Heart left ventricle (tissue), 16 donors: Measurements from ENCODE around the gene WSCD2. TPM values are rescaled to one million over a fixed set of nuclear protein-coding genes. Genes with fewer than 3 reads are reported as not detected.

ENCODE experiments used
- ATAC-seq, 4 donors: fragments of 200-7000 bp; cut with Tn5 transposase; one replicate each; pipeline ENCODE4 v1.9.1; 2020 to 2022; ENCODE audit warnings: moderate library complexity in 4 of 4, mild to moderate bottlenecking in 3 of 4, moderate number of reproducible peaks in 1 of 4
- DNase-seq, 5 donors: peaks; one replicate each; pipeline ENCODE4 v3.0.0-alpha.2; 2020
- H3K27ac ChIP-seq, 12 donors: fragments of 200-600 bp; sonication (generic) in 4 of 12; one replicate each; pipeline versions ENCODE4 v1.5.0 to v1.8.0; 2016 to 2022; ENCODE audit warnings: mild to moderate bottlenecking in 2 of 12
- H3K27me3 ChIP-seq, 9 donors: fragments of 200-600 bp; sonication (generic) in 2 of 9; one replicate each; pipeline versions ENCODE4 v1.5.1 to v1.8.0; 2016 to 2022; ENCODE audit warnings: mild to moderate bottlenecking in 3 of 9
- H3K36me3 ChIP-seq, 9 donors: fragments of 200-600 bp; sonication (generic) in 2 of 9; one replicate each; pipeline versions ENCODE4 v1.5.0 to v1.8.0; 2018 to 2022; ENCODE audit warnings: mild to moderate bottlenecking in 2 of 9
- H3K4me1 ChIP-seq, 12 donors: fragments of 200-600 bp; sonication (generic) in 4 of 12; one replicate each; pipeline versions ENCODE4 v1.5.0 to v1.8.0; 2016 to 2022; ENCODE audit warnings: mild to moderate bottlenecking in 3 of 12
- H3K4me3 ChIP-seq, 12 donors: fragments of 200-600 bp; sonication (generic) in 4 of 12; one replicate each; pipeline versions ENCODE4 v1.5.0 to v1.8.0; 2017 to 2022; ENCODE audit warnings: mild to moderate bottlenecking in 9 of 12, moderate library complexity in 4 of 12
- H3K9me3 ChIP-seq, 12 donors: fragments of 200-600 bp; sonication (generic) in 4 of 12; one replicate each; pipeline versions ENCODE4 v1.5.0 to v1.8.0; 2016 to 2022; ENCODE audit warnings: mild to moderate bottlenecking in 1 of 12
- POLR2A ChIP-seq, 2 donors: fragments of 450-650 bp; IDR thresholded peaks; one replicate each; pipeline ENCODE4 v1.6.1; 2017; ENCODE audit warnings: antibody characterized with exemption in 2 of 2, mild to moderate bottlenecking in 2 of 2, moderate library complexity in 2 of 2
- WGBS, 4 donors: extraction: QIAGEN DNeasy Blood & Tissue Kit in 2 of 4; methylation state at CpG; one replicate each; pipeline versions ENCODE4 v1.1.5 to v1.1.7; 2013 to 2018; 5-methylcytosine and 5-hydroxymethylcytosine counted together
- intact Hi-C, 10 donors: fragments of 100-400 bp; cut with DNase I; formaldehyde crosslinking; loops; one replicate each; pipeline versions ENCODE4 v1.11.1 to v1.14.2; 2022
- polyA plus RNA-seq, 2 donors: library from polyadenylated mRNA; stranded (reverse); fragments of 200-250 nt; gene quantifications; one replicate each; pipeline ENCODE4 v1.2.3, GENCODE V29; 2013
- total RNA-seq, 9 donors: library from RNA; depleted of rRNA in 2 of 9; stranded (reverse); fragments of >200 nt in 2 of 9; fragmentation: NEBNext Ultra II Directional in 3 of 9; extraction: Animal tissue kit (Norgen Biotek cat#: 25700) in 3 of 9; gene quantifications; one replicate each; pipeline versions ENCODE4 v1.1.0 to v1.2.4, GENCODE V29; 2016 to 2023
- TF ChIP-seq, protein P1 (sequence below), 12 donors: fragments of 200-600 bp; sonication (generic) in 4 of 12; IDR thresholded peaks; one replicate each; pipeline versions ENCODE4 v1.5.0 to v1.8.0; 2018 to 2022; ENCODE audit warnings: antibody characterized with exemption in 12 of 12, mild to moderate bottlenecking in 5 of 12
- donor health status: ischemic (EF 13 %, LVEDD 7.1; RV severe dilation, severe dysfunction).
- donor health status: healthy with polysubstance abuse.
- donor health status: DM: no; HTN: yes; CAD: no.
- donor health status: DM: no; HTN: no; CAD: no.
- donor health status: ischemic (EF 25% LVEDD 6.9; RV normal size, moderate dysfunction).
- donor health status: ischemic (EF 25% LVEDD 5.7; RV mildly dilated, moderate dysfunction).
- donor health status: healthy.
- donor health status: DM: yes; HTN: yes; CAD: no.
- donor health status: ischemic (EF 35%, LVEDD 5.7; RV mildly dilated, moderate dysfunction).
- donor health status: nonischemic (EF 11% LVEDD 7.7; RV severe dilation, severe dysfunction).
- donor health status: DM: yes; HTN: yes; CAD: no.
- donor health status: PGD.
- donor health status: ischemic (EF 29% LVEDD 5.4; RV normal size, mild dysfunction).
- donor health status: nonischemic (EF 23%, LVEDD 6.1; RV moderate dilation, normal function).

WSCD2 gene
- total and polyA plus RNA-seq, 11 donors = 0.07 to 2.5 (median 0.49) TPM; not detected in 3

DNA sequence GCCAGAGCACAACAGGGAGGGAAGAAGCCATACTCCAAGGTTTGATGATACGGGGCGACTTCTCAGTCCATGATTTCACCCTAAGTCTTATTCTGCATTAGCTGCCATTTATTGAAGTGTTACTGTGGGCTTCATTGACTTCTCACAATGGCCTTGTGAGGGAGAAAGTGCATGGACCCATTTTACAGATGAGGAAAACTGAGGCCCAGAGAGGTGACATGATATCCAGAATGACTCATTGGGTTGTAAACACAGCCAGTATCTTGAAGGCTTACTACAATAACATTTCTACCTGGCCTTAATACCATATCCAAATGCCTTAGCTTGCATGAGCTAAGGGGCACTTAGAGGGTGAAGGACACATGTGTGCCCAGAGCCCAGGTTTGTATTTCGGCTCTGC, 109.4 kb downstream of the WSCD2 start:
- TF ChIP-seq, protein P1, sequence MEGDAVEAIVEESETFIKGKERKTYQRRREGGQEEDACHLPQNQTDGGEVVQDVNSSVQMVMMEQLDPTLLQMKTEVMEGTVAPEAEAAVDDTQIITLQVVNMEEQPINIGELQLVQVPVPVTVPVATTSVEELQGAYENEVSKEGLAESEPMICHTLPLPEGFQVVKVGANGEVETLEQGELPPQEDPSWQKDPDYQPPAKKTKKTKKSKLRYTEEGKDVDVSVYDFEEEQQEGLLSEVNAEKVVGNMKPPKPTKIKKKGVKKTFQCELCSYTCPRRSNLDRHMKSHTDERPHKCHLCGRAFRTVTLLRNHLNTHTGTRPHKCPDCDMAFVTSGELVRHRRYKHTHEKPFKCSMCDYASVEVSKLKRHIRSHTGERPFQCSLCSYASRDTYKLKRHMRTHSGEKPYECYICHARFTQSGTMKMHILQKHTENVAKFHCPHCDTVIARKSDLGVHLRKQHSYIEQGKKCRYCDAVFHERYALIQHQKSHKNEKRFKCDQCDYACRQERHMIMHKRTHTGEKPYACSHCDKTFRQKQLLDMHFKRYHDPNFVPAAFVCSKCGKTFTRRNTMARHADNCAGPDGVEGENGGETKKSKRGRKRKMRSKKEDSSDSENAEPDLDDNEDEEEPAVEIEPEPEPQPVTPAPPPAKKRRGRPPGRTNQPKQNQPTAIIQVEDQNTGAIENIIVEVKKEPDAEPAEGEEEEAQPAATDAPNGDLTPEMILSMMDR (IDR thresholded peaks at IDR 0.05) = no peak
- 94 to 97% (median 95%) methylated on average over 3 of the region's 3 CpGs for WGBS, 4 donors
- Histone ChIP-seq H3K4me1 (no peaks in the 10 kb centered on the region), H3K27me3 (peaks cover 0 to 33% (median 6%) of the 10 kb centered on the region in 9 donors), H3K36me3 (no peaks in the 10 kb centered on the region), H3K27ac (no peak overlapping the region), H3K4me3 (no peak overlapping the region), H3K9me3 (peaks cover 0 to 8% (median 0%) of the 10 kb centered on the region in 12 donors)
- ATAC-seq (no peak), DNase-seq (no peak)
- intact Hi-C loops = loop anchor here in 7 of 10 donors (5.0 to 10.0 kb wide), 3 partner anchors 216 to 274 kb away; no protein-coding TSS in a partner anchor

DNA sequence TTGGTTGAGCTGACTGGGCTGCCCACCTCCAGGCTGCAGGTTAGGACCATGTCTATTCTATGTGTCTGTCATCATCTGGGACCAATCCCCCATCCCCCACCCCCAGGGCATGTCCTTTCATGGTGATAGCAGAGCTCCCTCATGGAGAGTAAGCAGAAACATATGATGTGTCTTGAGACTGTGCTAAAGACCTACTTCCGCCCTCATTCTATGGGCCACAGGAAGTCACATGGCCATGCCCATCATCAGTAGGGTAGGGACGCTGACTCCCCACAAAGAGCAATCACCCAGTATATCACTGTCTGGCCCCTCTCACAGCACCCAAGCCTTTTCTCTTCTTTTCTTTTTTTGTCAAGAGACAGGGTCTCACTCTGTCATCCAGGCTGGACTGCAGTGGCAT, 110.3 kb downstream of the WSCD2 start:
- H3K36me3 ChIP-seq = no peaks in the 10 kb centered on the region
- ATAC-seq (no peak), DNase-seq (no peak)
- peaks cover 0 to 33% (median 6%) of the 10 kb centered on the region in 9 donors for H3K27me3 ChIP-seq
- WGBS, 4 donors = 67 to 86% (median 71%) methylated on average over 2 of the region's 2 CpGs
- H3K27ac ChIP-seq = no peak overlapping the region
- H3K4me3 ChIP-seq = no peak overlapping the region
- H3K4me1 ChIP-seq = no peaks in the 10 kb centered on the region
- no peak for TF ChIP-seq POLR2A (IDR thresholded peaks at IDR 0.05)
- peaks cover 0 to 8% (median 0%) of the 10 kb centered on the region in 12 donors for H3K9me3 ChIP-seq
- intact Hi-C loops = loop anchor here in 7 of 10 donors (5.0 to 10.0 kb wide), 3 partner anchors 215 to 273 kb away; no protein-coding TSS in a partner anchor

DNA sequence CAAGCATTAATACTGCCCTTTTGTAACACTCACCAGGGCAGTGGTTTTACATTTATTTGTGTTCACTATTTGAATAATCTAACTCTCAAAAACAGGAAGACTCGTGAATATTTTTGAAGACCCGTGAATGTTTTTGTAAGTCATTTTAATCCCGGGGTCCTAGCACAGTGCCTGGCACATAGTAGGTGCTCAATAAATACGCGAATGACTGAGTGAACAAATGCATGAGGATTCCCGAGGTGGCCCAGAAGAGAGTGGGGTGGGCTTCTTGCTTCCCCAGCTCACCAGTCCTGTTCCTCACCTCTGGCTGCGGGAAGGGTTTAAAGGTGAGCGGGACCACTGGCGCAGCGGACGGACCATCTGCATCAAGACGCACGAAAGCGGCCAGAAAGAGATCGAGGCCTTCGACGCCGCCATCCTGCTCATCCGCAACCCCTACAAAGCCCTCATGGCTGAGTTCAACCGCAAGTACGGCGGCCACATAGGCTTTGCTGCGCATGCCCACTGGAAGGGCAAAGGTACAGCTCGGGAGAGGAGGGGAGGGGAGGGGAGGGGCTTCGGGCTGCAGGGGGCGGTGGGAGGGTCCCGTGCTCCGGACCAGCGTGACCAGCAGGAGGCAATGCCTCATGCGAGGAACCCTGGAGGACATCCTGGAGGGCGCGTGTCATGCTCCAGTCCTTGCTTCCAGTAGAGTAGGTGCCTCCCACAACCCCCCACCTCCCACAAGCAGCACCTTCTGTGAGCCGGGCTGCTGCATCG, 111.1 kb downstream of the WSCD2 start:
- TF ChIP-seq POLR2A (IDR thresholded peaks at IDR 0.05) = no peak
- TF ChIP-seq, protein P1 (IDR thresholded peaks at IDR 0.05) = no peak
- ATAC-seq (no peak), DNase-seq (no peak)
- intact Hi-C loops = no loop called here
- no peaks in the 10 kb centered on the region for H3K36me3 ChIP-seq
- H3K4me3 ChIP-seq = no peak overlapping the region
- no peaks in the 10 kb centered on the region for H3K4me1 ChIP-seq
- WGBS, 4 donors = 46 to 79% (median 48%) methylated on average over 20 to 34 of the region's 34 CpGs
- H3K27me3 ChIP-seq = peaks cover 0 to 33% (median 6%) of the 10 kb centered on the region in 9 donors
- peaks cover 0 to 8% (median 0%) of the 10 kb centered on the region in 12 donors for H3K9me3 ChIP-seq
- H3K27ac ChIP-seq = no peak overlapping the region

DNA sequence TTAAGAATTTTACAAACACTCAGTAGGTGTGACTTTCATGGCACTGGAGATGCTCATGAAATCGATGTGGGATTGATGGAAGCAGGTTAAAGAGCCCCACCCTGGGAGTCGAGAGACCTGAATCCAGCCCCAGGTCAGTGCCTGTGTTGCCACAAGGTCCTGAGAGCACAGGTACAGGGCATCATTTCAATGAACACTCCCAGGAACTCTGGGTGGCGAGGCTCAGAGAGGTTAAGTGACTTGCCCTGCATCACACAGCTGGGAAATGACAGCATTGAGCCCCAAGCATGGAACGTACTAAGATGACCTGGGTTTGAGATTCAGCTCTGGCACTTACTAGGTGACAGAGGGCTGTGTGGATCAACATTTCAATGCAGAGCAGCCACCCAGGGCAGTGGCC, 111.8 kb downstream of the WSCD2 start:
- Histone ChIP-seq H3K36me3 (no peaks in the 10 kb centered on the region), H3K9me3 (peaks cover 0 to 8% (median 0%) of the 10 kb centered on the region in 12 donors), H3K27ac (no peak overlapping the region), H3K4me3 (no peak overlapping the region), H3K4me1 (no peaks in the 10 kb centered on the region), H3K27me3 (peaks cover 0 to 33% (median 6%) of the 10 kb centered on the region in 9 donors)
- ATAC-seq (no peak), DNase-seq (no peak)
- intact Hi-C loops = no loop called here
- 81 to 93% (median 89%) methylated on average over 3 to 4 of the region's 4 CpGs for WGBS, 4 donors
- no peak for TF ChIP-seq POLR2A (IDR thresholded peaks at IDR 0.05)
- TF ChIP-seq, protein P1 (IDR thresholded peaks at IDR 0.05) = no peak
